ENCODE results near the gene GBA3. TPM values are rescaled to one million over a fixed set of nuclear protein-coding genes. Genes with fewer than 3 reads are reported as not detected.

The GBA3 gene
- under 1 TPM in 1 of 5 donors, not detected in 4; 0.12 TPM for total RNA-seq
- not detected for total RNA-seq (2013)
- 0 to 0.18 (median 0) reads per million in 29 experiments for total RNA-seq

DNA sequence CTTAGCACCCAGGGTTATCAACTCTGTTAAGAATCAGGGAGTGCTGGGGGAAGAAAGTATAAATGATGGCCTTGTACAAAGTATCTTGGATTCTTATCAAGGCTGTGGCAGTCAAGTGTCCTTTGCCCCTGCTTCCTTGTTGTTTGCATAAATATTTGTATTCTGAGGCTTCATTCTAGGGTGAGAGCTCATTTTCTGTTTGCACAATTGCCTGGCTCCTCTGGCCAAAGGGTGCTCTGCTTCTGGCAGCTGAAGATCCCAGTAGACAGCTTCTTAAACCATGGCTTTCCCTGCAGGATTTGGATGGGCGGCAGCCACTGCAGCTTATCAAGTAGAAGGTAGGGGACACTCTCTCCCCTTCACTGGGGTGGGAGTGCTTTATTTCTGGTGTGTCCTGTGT is at the start of gene GBA3:
TSS of gene GBA3 (plus strand) at position 202 of the 400 bp plus-strand sequence.
- H3K36me3 Mint-ChIP-seq, result no peaks in the 10 kb centered on the region
- Histone ChIP-seq H3K4me3 (ENCODE audit: control insufficient read depth in 1 of 2, extremely low read depth in 1 of 2, low read length in 1 of 2) (no peak within 1 kb of the TSS), H3K9me3 (no peaks in the 10 kb centered on the region), H3K27me3 (replicated peaks in 1 of 2; ENCODE audit: control insufficient read depth in 2 of 2, extremely low read depth in 1 of 2, insufficient read depth in 2 of 2, low read length in 1 of 2) (no peaks in the 10 kb centered on the region), H3K27ac (ENCODE audit: low read length) (no peak within 1 kb of the TSS), H3K4me1 (ENCODE audit: control insufficient read depth in 1 of 2, extremely low read depth in 1 of 2, insufficient read depth in 2 of 2, low read length in 2 of 2) (peaks cover 0 to 8% of the 10 kb centered on the region in 2 experiments), H3K36me3 (ENCODE audit: control insufficient read depth in 2 of 2, extremely low read depth in 1 of 2, insufficient read depth in 1 of 2, low read length in 1 of 2) (no peaks in the 10 kb centered on the region)
- WGBS (ENCODE audit: insufficient coverage), result no CpG with 5 or more reads among the region's 1 CpG
- H3K4me3 Mint-ChIP-seq, result no peak within 1 kb of the TSS
- no peak within 1 kb of the TSS for H3K27ac Mint-ChIP-seq
- H3K4me1 Mint-ChIP-seq, result peaks cover 6 to 19% (median 9%) of the 10 kb centered on the region in 3 donors
- ChIA-PET CTCF (interaction anchor here in 1 of 2 donors (0.6 to 1.6 kb wide), 3 partner anchors 10 to 282 kb away, joined by 3 to 7 read pairs (median 4); no protein-coding TSS in a partner anchor), POLR2A (no interaction called here)
- H3K9me3 Mint-ChIP-seq, result no peaks in the 10 kb centered on the region
- no peak for DNase-seq
- ATAC-seq (replicated peaks in 1 of 4), result no peak
- peaks cover 0 to 3% of the 10 kb centered on the region in 2 donors for H3K27me3 Mint-ChIP-seq

DNA sequence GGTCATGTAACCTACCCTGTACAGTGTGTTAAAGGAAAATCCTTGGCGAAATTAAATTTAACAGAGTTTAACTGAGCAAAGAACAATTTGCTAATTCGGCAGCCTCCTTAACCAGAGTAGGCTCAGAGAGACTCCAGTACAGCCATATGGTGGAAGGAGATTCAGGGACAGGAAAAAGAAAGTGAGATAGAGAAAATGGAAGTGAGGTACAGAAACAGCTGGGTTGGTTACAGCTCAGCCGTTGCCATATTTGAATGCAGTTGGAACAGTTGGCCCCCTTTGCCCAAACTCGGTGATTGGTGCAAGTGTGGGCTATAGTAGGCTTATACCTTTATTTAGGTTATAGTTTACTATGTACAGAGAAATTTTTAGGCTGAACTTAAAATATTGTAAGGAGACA is 48.8 kb upstream of the GBA3 start:
- peaks cover 3% of the 10 kb centered on the region for H3K9me3 ChIP-seq
- Mint-ChIP-seq H3K4me3 (no peak overlapping the region), H3K27ac (no peak overlapping the region), H3K36me3 (no peaks in the 10 kb centered on the region), H3K9me3 (peaks cover 9 to 19% (median 12%) of the 10 kb centered on the region in 3 donors), H3K4me1 (no peaks in the 10 kb centered on the region), H3K27me3 (no peaks in the 10 kb centered on the region)
- WGBS (ENCODE audit: insufficient coverage), result 100% methylated on average over 1 of the region's 4 CpGs
- no peaks in the 10 kb centered on the region for H3K4me1 ChIP-seq (ENCODE audit: control insufficient read depth in 1 of 2, extremely low read depth in 1 of 2, insufficient read depth in 2 of 2, low read length in 2 of 2)
- DNase-seq (no peak), ATAC-seq (replicated peaks in 1 of 4) (no peak)
- no peaks in the 10 kb centered on the region for H3K36me3 ChIP-seq (ENCODE audit: control insufficient read depth in 2 of 2, extremely low read depth in 1 of 2, insufficient read depth in 1 of 2, low read length in 1 of 2)
- H3K27me3 ChIP-seq (replicated peaks in 1 of 2; ENCODE audit: control insufficient read depth in 2 of 2, extremely low read depth in 1 of 2, insufficient read depth in 2 of 2, low read length in 1 of 2), result no peaks in the 10 kb centered on the region
- POLR2A ChIA-PET, result no interaction called here
- CTCF ChIA-PET, result no interaction called here
- no peak overlapping the region for H3K4me3 ChIP-seq (ENCODE audit: control insufficient read depth in 1 of 2, extremely low read depth in 1 of 2, low read length in 1 of 2)
- no peak overlapping the region for H3K27ac ChIP-seq (ENCODE audit: low read length)

DNA sequence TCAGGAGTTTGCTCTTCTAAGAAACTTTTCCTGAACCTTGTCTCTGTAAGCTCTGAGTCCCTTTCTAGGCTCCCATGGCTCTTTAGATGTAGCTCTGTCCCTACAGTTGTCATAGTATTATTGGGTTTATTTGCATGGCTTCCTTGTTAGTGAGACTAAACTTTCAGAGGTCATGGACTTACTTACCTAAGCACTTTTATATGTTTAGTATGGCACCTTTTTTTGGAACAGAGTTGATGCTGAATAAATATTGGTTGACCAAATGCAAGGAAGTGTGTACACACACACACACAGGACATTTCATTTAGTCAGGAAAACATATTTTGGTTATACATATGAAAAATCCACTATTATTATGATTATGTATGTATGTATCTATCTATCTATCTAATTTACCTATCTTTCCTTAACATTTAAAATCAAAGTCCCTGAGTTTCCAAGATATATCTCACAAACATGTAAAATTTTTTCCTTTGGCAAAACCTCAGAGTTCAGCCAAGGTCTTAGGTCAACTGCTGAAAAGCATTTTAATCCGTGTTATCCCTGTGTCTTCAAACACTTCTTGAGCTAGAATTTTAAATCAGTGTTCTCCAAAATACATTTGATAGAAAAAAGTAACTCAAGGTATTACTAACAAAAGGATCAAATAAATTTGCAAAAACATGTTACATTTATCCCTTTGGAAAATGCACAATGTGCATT is 47.1 kb upstream of the GBA3 start:
- DNase-seq (no peak), ATAC-seq (replicated peaks in 1 of 4) (no peak)
- Histone ChIP-seq H3K27me3 (replicated peaks in 1 of 2; ENCODE audit: control insufficient read depth in 2 of 2, extremely low read depth in 1 of 2, insufficient read depth in 2 of 2, low read length in 1 of 2) (no peaks in the 10 kb centered on the region), H3K4me1 (ENCODE audit: control insufficient read depth in 1 of 2, extremely low read depth in 1 of 2, insufficient read depth in 2 of 2, low read length in 2 of 2) (no peaks in the 10 kb centered on the region), H3K9me3 (no peaks in the 10 kb centered on the region), H3K27ac (ENCODE audit: low read length) (no peak overlapping the region), H3K4me3 (ENCODE audit: control insufficient read depth in 1 of 2, extremely low read depth in 1 of 2, low read length in 1 of 2) (no peak overlapping the region), H3K36me3 (ENCODE audit: control insufficient read depth in 2 of 2, extremely low read depth in 1 of 2, insufficient read depth in 1 of 2, low read length in 1 of 2) (no peaks in the 10 kb centered on the region)
- no CpG with 5 or more reads among the region's 1 CpG for WGBS (ENCODE audit: insufficient coverage)
- ChIA-PET POLR2A (no interaction called here), CTCF (no interaction called here)
- Mint-ChIP-seq H3K4me1 (no peaks in the 10 kb centered on the region), H3K27me3 (no peaks in the 10 kb centered on the region), H3K4me3 (no peak overlapping the region), H3K36me3 (no peaks in the 10 kb centered on the region), H3K27ac (no peak overlapping the region), H3K9me3 (peaks cover 4 to 13% (median 4%) of the 10 kb centered on the region in 3 donors)

DNA sequence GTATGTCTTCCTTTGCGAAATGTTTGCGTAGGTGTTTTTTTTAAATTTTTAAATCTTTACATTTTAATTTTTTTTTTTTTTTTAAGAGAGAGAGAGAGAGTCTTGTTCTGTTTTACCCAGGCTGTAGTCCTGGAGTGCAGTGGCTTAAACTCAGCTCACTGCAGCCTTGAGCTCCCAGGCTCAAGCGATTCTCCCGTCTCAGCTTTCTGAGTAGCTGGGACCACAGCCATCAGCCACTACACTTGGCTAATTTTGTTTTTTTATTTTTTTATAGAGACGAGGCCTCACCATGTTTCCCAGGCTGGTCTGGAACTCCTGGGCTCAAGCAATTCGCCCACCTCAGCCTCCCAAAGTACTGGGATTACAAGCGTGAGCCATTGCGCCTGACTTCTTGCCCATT is 43.7 kb upstream of the GBA3 start:
- no peak overlapping the region for H3K27ac ChIP-seq (ENCODE audit: low read length)
- 80% methylated on average over 1 of the region's 8 CpGs for WGBS (ENCODE audit: insufficient coverage)
- POLR2A ChIA-PET, result no interaction called here
- H3K36me3 ChIP-seq (ENCODE audit: control insufficient read depth in 2 of 2, extremely low read depth in 1 of 2, insufficient read depth in 1 of 2, low read length in 1 of 2), result no peaks in the 10 kb centered on the region
- no peak overlapping the region for H3K4me3 Mint-ChIP-seq
- H3K27ac Mint-ChIP-seq, result no peak overlapping the region
- no peak overlapping the region for H3K4me3 ChIP-seq (ENCODE audit: control insufficient read depth in 1 of 2, extremely low read depth in 1 of 2, low read length in 1 of 2)
- no peaks in the 10 kb centered on the region for H3K4me1 Mint-ChIP-seq
- no peaks in the 10 kb centered on the region for H3K9me3 ChIP-seq
- peaks cover 0 to 6% (median 0%) of the 10 kb centered on the region in 3 donors for H3K9me3 Mint-ChIP-seq
- H3K27me3 Mint-ChIP-seq, result no peaks in the 10 kb centered on the region
- H3K4me1 ChIP-seq (ENCODE audit: control insufficient read depth in 1 of 2, extremely low read depth in 1 of 2, insufficient read depth in 2 of 2, low read length in 2 of 2), result no peaks in the 10 kb centered on the region
- CTCF ChIA-PET, result no interaction called here
- no peak for DNase-seq
- no peaks in the 10 kb centered on the region for H3K36me3 Mint-ChIP-seq
- H3K27me3 ChIP-seq (replicated peaks in 1 of 2; ENCODE audit: control insufficient read depth in 2 of 2, extremely low read depth in 1 of 2, insufficient read depth in 2 of 2, low read length in 1 of 2), result no peaks in the 10 kb centered on the region
- ATAC-seq (replicated peaks in 1 of 4), result no peak

DNA sequence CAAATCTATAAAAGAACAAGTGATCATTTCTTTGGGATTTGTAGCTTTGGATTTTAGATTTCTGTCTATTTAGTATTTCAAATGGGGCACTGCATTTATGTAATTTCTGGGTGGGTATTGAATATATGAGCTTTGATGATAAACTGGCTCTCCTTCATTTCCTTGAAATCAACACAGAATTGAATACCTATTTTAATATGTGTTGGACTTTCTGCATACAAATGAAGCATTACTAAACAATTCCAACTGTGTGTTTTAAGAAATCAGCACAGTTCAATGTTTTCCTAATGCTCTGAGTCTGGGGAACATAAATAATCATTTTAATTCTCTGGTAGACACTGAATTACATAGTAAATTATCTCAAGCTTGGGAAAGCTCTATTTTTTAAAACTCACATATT is 42.0 kb upstream of the GBA3 start:
- ATAC-seq (replicated peaks in 1 of 4), result no peak
- CTCF ChIA-PET, result interaction anchor here in 1 of 2 donors (0.5 kb wide), 1 partner anchor 23 kb away, joined by 3 read pairs; no protein-coding TSS in a partner anchor
- H3K27ac Mint-ChIP-seq, result no peak overlapping the region

DNA sequence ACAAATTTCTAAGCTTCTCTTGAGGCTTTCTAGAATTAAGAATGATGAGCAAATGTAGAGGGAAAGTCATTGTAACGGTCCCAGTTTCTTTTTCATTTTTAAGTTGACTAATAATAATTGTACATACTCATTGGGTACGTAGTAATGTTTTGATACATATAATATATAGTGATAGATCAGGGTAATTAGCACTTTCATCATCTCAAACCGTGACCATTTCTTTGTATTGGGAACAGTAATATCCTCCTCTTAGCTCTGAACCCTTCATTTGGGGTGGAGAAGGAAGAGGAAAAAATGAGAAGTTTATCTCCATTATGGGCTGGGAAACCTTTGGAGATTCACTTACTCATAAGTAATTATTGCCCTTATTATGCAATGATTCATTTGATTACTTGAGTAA is 39.0 kb upstream of the GBA3 start:
- no peak overlapping the region for H3K4me3 ChIP-seq (ENCODE audit: control insufficient read depth in 1 of 2, extremely low read depth in 1 of 2, low read length in 1 of 2)
- H3K4me1 ChIP-seq (ENCODE audit: control insufficient read depth in 1 of 2, extremely low read depth in 1 of 2, insufficient read depth in 2 of 2, low read length in 2 of 2), result no peaks in the 10 kb centered on the region
- peaks cover 0 to 11% (median 0%) of the 10 kb centered on the region in 3 donors for H3K9me3 Mint-ChIP-seq
- no peaks in the 10 kb centered on the region for H3K27me3 Mint-ChIP-seq
- H3K27me3 ChIP-seq (replicated peaks in 1 of 2; ENCODE audit: control insufficient read depth in 2 of 2, extremely low read depth in 1 of 2, insufficient read depth in 2 of 2, low read length in 1 of 2), result no peaks in the 10 kb centered on the region
- no peak for DNase-seq
- no peaks in the 10 kb centered on the region for H3K36me3 ChIP-seq (ENCODE audit: control insufficient read depth in 2 of 2, extremely low read depth in 1 of 2, insufficient read depth in 1 of 2, low read length in 1 of 2)
- H3K4me1 Mint-ChIP-seq, result no peaks in the 10 kb centered on the region
- H3K27ac ChIP-seq (ENCODE audit: low read length), result no peak overlapping the region
- no CpG with 5 or more reads among the region's 3 CpGs for WGBS (ENCODE audit: insufficient coverage)
- no peak for ATAC-seq (replicated peaks in 1 of 4)
- H3K4me3 Mint-ChIP-seq, result no peak overlapping the region
- no peaks in the 10 kb centered on the region for H3K9me3 ChIP-seq
- no peaks in the 10 kb centered on the region for H3K36me3 Mint-ChIP-seq
- no peak overlapping the region for H3K27ac Mint-ChIP-seq
- ChIA-PET POLR2A (no interaction called here), CTCF (no interaction called here)

More for the DNA sequence above, 42.0 kb upstream of the GBA3 start:
- H3K36me3 Mint-ChIP-seq, result no peaks in the 10 kb centered on the region
- Histone ChIP-seq H3K9me3 (no peaks in the 10 kb centered on the region), H3K27ac (ENCODE audit: low read length) (no peak overlapping the region), H3K4me3 (ENCODE audit: control insufficient read depth in 1 of 2, extremely low read depth in 1 of 2, low read length in 1 of 2) (no peak overlapping the region), H3K36me3 (ENCODE audit: control insufficient read depth in 2 of 2, extremely low read depth in 1 of 2, insufficient read depth in 1 of 2, low read length in 1 of 2) (no peaks in the 10 kb centered on the region), H3K4me1 (ENCODE audit: control insufficient read depth in 1 of 2, extremely low read depth in 1 of 2, insufficient read depth in 2 of 2, low read length in 2 of 2) (no peaks in the 10 kb centered on the region), H3K27me3 (replicated peaks in 1 of 2; ENCODE audit: control insufficient read depth in 2 of 2, extremely low read depth in 1 of 2, insufficient read depth in 2 of 2, low read length in 1 of 2) (no peaks in the 10 kb centered on the region)
- no peak for DNase-seq
- POLR2A ChIA-PET, result no interaction called here
- no peaks in the 10 kb centered on the region for H3K4me1 Mint-ChIP-seq
- peaks cover 0 to 6% (median 0%) of the 10 kb centered on the region in 3 donors for H3K9me3 Mint-ChIP-seq
- H3K4me3 Mint-ChIP-seq, result no peak overlapping the region
- H3K27me3 Mint-ChIP-seq, result no peaks in the 10 kb centered on the region

All from T-cell (primary cell).